ENCODE data around the gene EIF3M. TPM values are rescaled to one million over a fixed set of nuclear protein-coding genes. Genes with fewer than 3 reads are reported as not detected.
"Not testable (repeated sequence)": the region's sequence is repeated elsewhere in the genome, so short reads cannot be mapped to it uniquely, and the experiment has no call there.

Gene EIF3M
- polyA plus RNA-seq, 1 donor, result 326 TPM

GRCh38 chr11:32597921-32598320 lies 14.3 kb downstream of the EIF3M start:
- DNase-seq, result no peak

DNA sequence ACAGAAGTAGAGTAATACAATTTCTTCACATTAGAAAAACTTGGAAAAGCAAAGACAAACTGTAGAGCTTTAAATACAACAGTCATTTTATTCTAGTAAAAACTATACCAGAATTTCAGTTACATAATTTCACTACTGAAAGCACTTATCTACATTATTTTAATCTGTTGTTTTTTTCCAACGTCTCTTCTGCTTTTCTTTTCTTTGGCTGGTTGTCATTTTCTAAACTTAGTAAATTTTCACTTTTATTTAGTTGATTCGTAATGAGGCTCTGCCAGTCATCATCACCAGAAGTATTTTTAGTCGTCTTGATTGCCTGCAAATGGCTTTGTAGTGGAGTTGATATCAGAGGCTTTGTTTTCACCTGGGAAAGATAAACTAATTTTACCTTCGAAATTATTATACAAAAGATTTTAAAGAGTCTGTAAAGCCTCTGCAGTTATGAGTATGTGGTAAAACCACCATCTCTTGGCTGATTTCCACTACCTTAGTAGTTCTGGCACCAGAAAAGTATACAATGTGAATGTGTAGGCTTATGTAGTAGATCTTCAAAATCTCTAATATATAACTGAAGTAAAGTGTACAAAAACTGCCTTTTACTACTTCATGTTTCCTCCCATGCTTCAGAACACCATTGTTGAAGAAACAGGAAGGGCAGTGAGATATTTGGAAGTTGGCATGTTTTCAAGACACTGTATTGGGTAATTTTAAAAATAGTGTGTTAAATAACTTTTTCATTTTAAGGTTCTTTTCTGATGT lies 19.2 kb downstream of the EIF3M start:
- no peak for DNase-seq

DNA sequence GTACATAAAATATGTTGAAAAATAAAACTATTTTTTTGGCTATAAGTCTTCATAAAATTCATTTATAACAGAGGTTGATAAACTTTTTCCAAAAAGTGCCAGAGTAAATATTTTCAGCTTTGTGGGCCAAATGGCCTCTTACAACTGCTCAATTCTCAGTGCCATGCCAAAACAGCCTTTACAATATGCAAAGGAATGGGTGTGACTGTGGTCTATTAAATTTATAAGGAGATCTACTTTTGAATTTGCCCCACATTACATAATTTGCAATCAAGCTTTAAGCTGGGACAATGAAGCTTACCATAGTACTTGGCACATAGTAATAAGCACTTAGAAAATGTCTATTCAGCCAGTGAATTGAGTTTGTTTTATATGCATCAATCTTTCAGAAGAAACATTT lies 22.6 kb downstream of the EIF3M start:
- DNase-seq, result no peak

- DNase-seq, result not testable (repeated sequence)
Observed at GRCh38 chr11:32608826-32609225, 25.2 kb downstream of the EIF3M start.

GRCh38 chr11:32610797-32611352 lies 27.2 kb downstream of the EIF3M start:
- no peak for DNase-seq

GRCh38 chr11:32613500-32614151 lies 30.0 kb downstream of the EIF3M start:
- DNase-seq, result no peak

- DNase-seq, result no peak
Observed at GRCh38 chr11:32615422-32615821, 31.8 kb downstream of the EIF3M start.

DNA sequence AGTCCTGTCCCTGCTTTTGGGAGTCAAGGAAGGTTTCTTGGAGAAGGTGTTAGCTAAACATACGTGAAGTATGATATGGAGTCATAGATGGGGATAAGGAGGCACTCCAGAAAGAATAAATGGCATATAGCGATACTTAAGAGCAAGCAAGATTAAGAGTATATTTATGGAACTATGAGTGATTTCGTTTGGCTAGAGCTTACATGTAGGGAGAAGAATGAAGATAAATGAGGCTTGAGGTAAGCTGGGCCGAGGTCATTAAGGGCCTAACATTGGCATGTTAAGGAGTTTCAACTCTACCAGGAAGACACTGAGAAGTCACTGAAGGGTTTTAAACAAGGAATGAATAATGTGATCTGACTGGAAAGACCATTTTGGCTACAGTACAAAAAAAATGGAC lies 33.3 kb downstream of the EIF3M start:
- no peak for DNase-seq

- no peak for DNase-seq
Observed at GRCh38 chr11:32630844-32631243, 47.2 kb downstream of the EIF3M start.

- DNase-seq, result no peak
Observed at GRCh38 chr11:32635819-32636218, 52.2 kb downstream of the EIF3M start.

- DNase-seq, result no peak
Observed at GRCh38 chr11:32641361-32641760, 57.7 kb downstream of the EIF3M start.

- no peak for DNase-seq
Observed at GRCh38 chr11:32643526-32643925, 59.9 kb downstream of the EIF3M start.

Other genes starting within 250 kb of the EIF3M start
- gene WT1, start 148.3 kb upstream of the EIF3M start, polyA plus RNA-seq (ENCODE audit: insufficient read length), result not detected
- not detected for gene CCDC73, start 210.8 kb downstream of the EIF3M start, polyA plus RNA-seq (ENCODE audit: insufficient read length)
- 0.36 TPM for gene PRRG4, start 246.1 kb downstream of the EIF3M start, polyA plus RNA-seq (ENCODE audit: insufficient read length)